ENCODE results near the gene MT3. TPM values are rescaled to one million over a fixed set of nuclear protein-coding genes. Genes with fewer than 3 reads are reported as not detected.
A peak's percentile ranks its signal among the peaks of the same experiment; 100 is the strongest.

Gene MT3
- total and polyA plus RNA-seq, 2 of the 8 experiments (the other 6 are each of a cell fraction or from before 2014, with no cell fraction given), result 0.17 TPM; not detected in 1

GRCh38 chr16:56549161-56549560 is 40.2 kb upstream of the MT3 start:
- H4K5ac ChIP-seq (ENCODE audit: insufficient read length, low read depth, low read length), result no peak overlapping the region
- no peak overlapping the region for H3K27ac ChIP-seq (ENCODE audit: low read depth, low read length)
- CTCF ChIA-PET (ENCODE audit: partially characterized antibody), result interaction anchor here (1.2 to 1.3 kb wide), 2 partner anchors 27 to 52 kb away, joined by 3 read pairs; no protein-coding TSS in a partner anchor
- peaks cover 0 to 22% (median 18%) of the 10 kb centered on the region in 4 experiments; a peak in 4 of 7 replicates for H3K27me3 ChIP-seq (replicated peaks in 1 of 4; ENCODE audit: control insufficient read depth in 3 of 4, extremely low read depth in 1 of 4, insufficient read depth in 3 of 4, low read length in 3 of 4)
- POLR2A ChIA-PET (ENCODE audit: partially characterized antibody), result no interaction called here
- H3K36me3 ChIP-seq (ENCODE audit: control insufficient read depth in 2 of 4, insufficient read depth in 4 of 4, low read length in 3 of 4), result no peaks in the 10 kb centered on the region
- no peak for DNase-seq (ENCODE audit: low read depth in 1 of 2, low spot score in 2 of 2)
- no peaks in the 10 kb centered on the region for H3K79me1 ChIP-seq (ENCODE audit: low read depth, low read length)
- H3K9ac ChIP-seq (replicated peaks in 1 of 4; ENCODE audit: extremely low read depth in 1 of 4, low read depth in 3 of 4, low read length in 3 of 4), result no peak overlapping the region
- no peak overlapping the region for H2AK5ac ChIP-seq (ENCODE audit: low read depth, low read length)
- TF ChIP-seq CTBP2 (IDR thresholded peaks at IDR 0.05; ENCODE audit: borderline replicate concordance, insufficient read depth, insufficient read length, low read length) (no peak), TCF12 (IDR thresholded peaks at IDR 0.05; ENCODE audit: low read depth, low read length) (no peak)
- H3K18ac ChIP-seq (ENCODE audit: extremely low read depth, low read length), result no peak overlapping the region
- H3K4me2 ChIP-seq (ENCODE audit: insufficient read depth in 1 of 2, low read depth in 2 of 2, low read length in 2 of 2), result no peak overlapping the region
- no peak overlapping the region for H2BK5ac ChIP-seq (ENCODE audit: low read depth, low read length)
- no peak for FAIRE-seq
- no peak overlapping the region for H2AFZ ChIP-seq (ENCODE audit: low read length)
- H3K4me3 ChIP-seq (ENCODE audit: extremely low read depth in 1 of 4, insufficient read depth in 2 of 4, low read depth in 3 of 4, low read length in 4 of 4), result no peak overlapping the region
- no peak overlapping the region for H4K91ac ChIP-seq (replicated peaks; ENCODE audit: insufficient read length, low read length)
- no peaks in the 10 kb centered on the region for H3K23me2 ChIP-seq (ENCODE audit: low read depth, low read length)
- no peak overlapping the region for H3K56ac ChIP-seq (replicated peaks; ENCODE audit: insufficient read length, low read depth, low read length)
- no peaks in the 10 kb centered on the region for H3K9me3 ChIP-seq (ENCODE audit: insufficient read depth in 2 of 2, low read depth in 1 of 2, low read length in 1 of 2)
- H3K23ac ChIP-seq (ENCODE audit: insufficient read length), result no peak overlapping the region
- no peak overlapping the region for H4K8ac ChIP-seq (ENCODE audit: extremely low read depth, insufficient read depth, low read length)
- H2BK15ac ChIP-seq (ENCODE audit: low read length), result no peak overlapping the region
- no peak overlapping the region for H2BK20ac ChIP-seq (ENCODE audit: low read length)
- no peaks in the 10 kb centered on the region for H3K79me2 ChIP-seq (ENCODE audit: control insufficient read depth in 1 of 2, insufficient read depth in 2 of 2, low read length in 2 of 2)
- peak overlapping the region; percentile 68 for H2BK120ac ChIP-seq (replicated peaks; ENCODE audit: low read depth, low read length)
- H4K20me1 ChIP-seq (replicated peaks in 1 of 2; ENCODE audit: control insufficient read depth in 1 of 2, insufficient read depth in 2 of 2, low read length in 2 of 2), result no peaks in the 10 kb centered on the region
- no peak overlapping the region for H3K4ac ChIP-seq (replicated peaks; ENCODE audit: insufficient read length, low read depth, low read length)
- H3K14ac ChIP-seq (ENCODE audit: insufficient read length), result no peak overlapping the region
- H2BK12ac ChIP-seq (ENCODE audit: low read depth, low read length), result no peak overlapping the region
- peaks cover 7 to 10% (median 9%) of the 10 kb centered on the region in 4 experiments; a peak in 6 of 7 replicates for H3K4me1 ChIP-seq (replicated peaks in 1 of 4; ENCODE audit: control insufficient read depth in 3 of 4, insufficient read depth in 4 of 4, low read length in 3 of 4)

All from H1 (cell line).